Esophagus muscularis mucosa (tissue), 4 donors: ENCODE data around the gene MYBPC2. TPM values are rescaled to one million over a fixed set of nuclear protein-coding genes. Genes with fewer than 3 reads are reported as not detected.
A peak's percentile ranks its signal among the peaks of the same experiment; 100 is the strongest.

Experiments used
- DNase-seq: peaks from one replicate; pipeline ENCODE4 v3.0.0-alpha.2; 2017; ENCODE audit errors: extremely low spot score
- H3K27ac ChIP-seq, 4 donors: fragments of 200-600 bp; sonication (generic); replicated peaks in 1 of 4; 1 replicate in 3 of 4; 2 replicates in 1 of 4; pipeline ENCODE4 v1.5.1; 2016 to 2019; ENCODE audit warnings: mild to moderate bottlenecking in 1 of 4
- H3K27me3 ChIP-seq, 4 donors: fragments of 200-600 bp; sonication (generic); one replicate each; pipeline versions ENCODE4 v1.5.1 to v1.6.0; 2016 to 2019
- H3K36me3 ChIP-seq, 4 donors: fragments of 200-600 bp; sonication (generic); one replicate each; pipeline ENCODE4 v1.5.1; 2016 to 2019
- H3K4me1 ChIP-seq, 4 donors: fragments of 200-600 bp; sonication (generic); one replicate each; pipeline ENCODE4 v1.5.1; 2016 to 2019
- H3K4me3 ChIP-seq, 4 donors: fragments of 200-600 bp; sonication (generic); 1 replicate in 2 of 4; 2 replicates in 2 of 4; pipeline ENCODE4 v1.5.1; 2016 to 2019; ENCODE audit warnings: mild to moderate bottlenecking in 4 of 4, moderate library complexity in 1 of 4
- H3K9me3 ChIP-seq, 4 donors: fragments of 200-600 bp; sonication (generic); 1 replicate in 3 of 4; 2 replicates in 1 of 4; pipeline ENCODE4 v1.5.1; 2016 to 2019
- CTCF ChIP-seq, 3 experiments: fragments of 200-600 bp in 2 of 3; fragments of 450-650 bp in 1 of 3; sonication (generic) in 2 of 3; IDR thresholded peaks; one replicate each; pipeline ENCODE4 v1.5.1; 2017 to 2019; ENCODE audit warnings: antibody characterized with exemption in 3 of 3, mild to moderate bottlenecking in 2 of 3, moderate library complexity in 1 of 3
- EP300 ChIP-seq: sonication (generic); formaldehyde crosslinking; IDR thresholded peaks from one replicate; pipeline ENCODE4 v1.6.1; 2017; ENCODE audit warnings: antibody characterized with exemption
- POLR2A ChIP-seq: fragments of 450-650 bp; IDR thresholded peaks from one replicate; pipeline ENCODE4 v1.6.1; 2017; ENCODE audit warnings: antibody characterized with exemption, moderate library complexity, mild to moderate bottlenecking, low read depth
- POLR2AphosphoS5 ChIP-seq, 2 donors: sonication (generic); formaldehyde crosslinking; IDR thresholded peaks; one replicate each; pipeline ENCODE4 v1.6.1; 2017; ENCODE audit warnings: antibody characterized with exemption in 2 of 2
- WGBS: methylation state at CpG from one replicate; pipeline ENCODE4 v1.1.5; 2018; 5-methylcytosine and 5-hydroxymethylcytosine counted together
- intact Hi-C: fragments of 100-400 bp; cut with DNase I; formaldehyde crosslinking; loops from one replicate; pipeline ENCODE4 v1.15.1; 2023
- total RNA-seq, 4 donors: library from RNA; depleted of rRNA; stranded (reverse); fragments of >200 nt; gene quantifications; one replicate each; pipeline versions ENCODE4 v1.1.0 to v1.2.1, GENCODE V29; 2016

Gene MYBPC2
- total RNA-seq, 4 donors from 2014 or later = not detected

DNA sequence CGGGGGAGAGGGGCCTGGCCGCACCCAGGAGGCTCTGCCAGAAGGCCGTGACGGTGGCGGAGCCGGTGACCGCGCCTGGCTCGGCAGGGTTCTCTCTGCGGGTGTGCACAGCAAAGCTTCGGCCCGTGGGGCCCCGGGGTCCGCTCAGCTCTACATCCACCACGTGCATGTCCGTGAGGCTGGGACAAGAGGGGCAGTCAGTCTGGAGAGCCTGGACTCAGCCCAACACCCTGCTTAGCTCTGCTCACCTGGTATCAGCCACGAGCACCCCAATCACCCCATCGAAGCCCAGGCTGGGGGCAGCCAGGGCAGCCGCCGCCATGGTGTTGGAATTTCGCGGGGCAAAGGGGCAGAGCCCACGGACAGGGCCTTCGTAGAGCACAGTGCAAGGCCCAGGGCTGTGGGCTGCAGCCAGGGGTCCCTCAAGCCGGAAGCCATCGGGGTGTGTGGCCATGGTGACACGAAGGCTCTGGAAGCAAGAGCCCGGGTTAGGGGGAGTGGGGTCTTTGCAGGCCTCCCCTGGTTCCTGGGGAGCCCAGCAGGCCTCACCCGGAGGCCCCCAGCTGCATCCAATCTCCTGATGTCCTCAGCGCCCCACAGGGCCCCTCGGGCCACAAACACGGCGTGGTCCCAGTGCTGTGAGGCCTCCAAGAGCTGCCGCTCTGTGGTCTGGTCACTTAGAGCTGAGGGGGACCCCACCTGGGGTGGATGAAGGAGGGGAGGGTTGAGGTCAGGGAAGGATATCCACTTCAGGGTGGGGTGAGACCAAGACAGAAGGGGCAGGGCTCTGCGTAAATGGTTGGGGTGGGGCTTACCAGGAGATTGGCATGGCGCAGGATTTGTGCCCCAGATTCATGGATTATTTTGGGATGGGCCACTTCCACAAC lies 79.7 kb downstream of the MYBPC2 start:
- Histone ChIP-seq H3K36me3 (peaks cover 0 to 6% (median 0%) of the 10 kb centered on the region in 4 donors), H3K4me1 (peaks cover 17 to 25% (median 22%) of the 10 kb centered on the region in 4 donors), H3K4me3 (peak overlapping the region in 2 of 4 donors; percentile 65 to 79), H3K27ac (peak overlapping the region in 2 of 4 donors; percentile 75 to 81), H3K27me3 (peaks cover 0 to 29% (median 0%) of the 10 kb centered on the region in 4 donors), H3K9me3 (no peaks in the 10 kb centered on the region)
- intact Hi-C loops = no loop called here
- TF ChIP-seq POLR2AphosphoS5 (IDR thresholded peaks at IDR 0.05) = no peak
- TF ChIP-seq EP300 = no peak
- TF ChIP-seq POLR2A = no peak
- TF ChIP-seq CTCF (IDR thresholded peaks at IDR 0.05) = no peak
- DNase-seq = peak; percentile 86
- WGBS = 89% methylated on average over 25 of the region's 36 CpGs

- H3K27ac ChIP-seq = no peak overlapping the region
- no peaks in the 10 kb centered on the region for H3K9me3 ChIP-seq
- peaks cover 0 to 12% (median 0%) of the 10 kb centered on the region in 4 donors for H3K36me3 ChIP-seq
- no peak for TF ChIP-seq POLR2AphosphoS5 (IDR thresholded peaks at IDR 0.05)
- no peak for TF ChIP-seq POLR2A
- TF ChIP-seq CTCF (IDR thresholded peaks at IDR 0.05) = no peak
- TF ChIP-seq EP300 = no peak
- peaks cover 17 to 25% (median 22%) of the 10 kb centered on the region in 4 donors for H3K4me1 ChIP-seq
- WGBS = 58% methylated on average over 9 of the region's 12 CpGs
- H3K4me3 ChIP-seq = no peak overlapping the region
- H3K27me3 ChIP-seq = peaks cover 0 to 31% (median 0%) of the 10 kb centered on the region in 4 donors
- DNase-seq = peak; percentile 79
- intact Hi-C loops = no loop called here
Measured at GRCh38 chr19:50512999-50513745, 80.5 kb downstream of the MYBPC2 start.

- no peaks in the 10 kb centered on the region for H3K9me3 ChIP-seq
- intact Hi-C loops = no loop called here
- H3K36me3 ChIP-seq = peaks cover 0 to 13% (median 0%) of the 10 kb centered on the region in 4 donors
- peaks cover 17 to 25% (median 22%) of the 10 kb centered on the region in 4 donors for H3K4me1 ChIP-seq
- H3K27ac ChIP-seq = no peak within 1 kb of the TSS
- no peak for DNase-seq
- peaks cover 0 to 33% (median 0%) of the 10 kb centered on the region in 4 donors for H3K27me3 ChIP-seq
- H3K4me3 ChIP-seq = no peak within 1 kb of the TSS
- TF ChIP-seq CTCF (IDR thresholded peaks at IDR 0.05) = no peak
- no peak for TF ChIP-seq POLR2A
- TF ChIP-seq EP300 = no peak
- TF ChIP-seq POLR2AphosphoS5 (IDR thresholded peaks at IDR 0.05) = no peak
- 38% methylated on average over 19 of the region's 22 CpGs for WGBS
Measured at GRCh38 chr19:50513746-50514345, 81.2 kb downstream of the MYBPC2 start, which contains the start of gene ASPDH. Gene ASPDH (minus strand): TSS chr19:50513913. CDS start chr19:50513823, 90 bp downstream.

DNA sequence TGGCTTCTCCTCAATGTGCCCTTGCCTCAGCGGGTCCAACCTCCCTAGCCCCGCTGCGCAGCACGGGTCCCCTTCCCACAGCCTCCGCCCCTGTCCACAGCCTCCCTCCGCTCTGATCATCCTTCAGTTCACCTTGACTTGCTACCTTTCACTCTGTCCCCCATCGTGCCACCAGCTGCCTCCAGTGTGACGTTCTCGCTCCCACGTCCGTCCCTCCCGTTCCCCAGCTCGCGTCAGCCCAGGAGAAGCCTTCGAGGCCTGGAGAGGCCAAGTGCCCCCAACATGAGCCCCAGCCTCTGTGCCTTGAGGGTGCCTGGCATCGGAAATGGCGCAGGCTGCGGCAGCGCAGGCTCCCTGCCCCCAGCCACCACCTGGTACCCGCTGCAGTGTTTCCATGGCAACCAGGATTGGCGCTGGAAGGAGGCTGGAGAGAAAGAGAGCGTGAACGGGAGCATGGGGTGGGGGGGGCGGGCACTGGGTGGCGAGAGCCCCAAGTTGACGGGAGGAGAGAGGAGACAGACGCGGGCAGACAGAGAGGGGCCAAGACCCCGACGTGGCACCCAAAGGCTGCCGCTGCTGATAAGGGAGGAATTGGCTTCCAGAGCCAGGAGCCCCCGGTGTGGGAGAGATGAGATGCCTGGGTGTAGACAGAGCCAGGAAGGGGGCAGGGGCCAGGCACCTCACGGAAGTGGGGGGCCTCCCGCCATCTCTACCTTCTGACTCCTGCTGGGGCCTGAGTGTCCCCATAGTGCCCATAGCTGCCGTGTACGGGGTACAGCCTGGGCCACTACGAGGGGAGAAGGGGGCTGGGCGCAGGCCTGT lies 81.9 kb downstream of the MYBPC2 start:
- no peak overlapping the region for H3K4me3 ChIP-seq
- TF ChIP-seq POLR2AphosphoS5 (IDR thresholded peaks at IDR 0.05) (no peak), POLR2A (no peak), EP300 (no peak)
- peaks cover 0 to 12% (median 0%) of the 10 kb centered on the region in 4 donors for H3K36me3 ChIP-seq
- H3K27ac ChIP-seq = no peak overlapping the region
- intact Hi-C loops = no loop called here
- H3K9me3 ChIP-seq = no peaks in the 10 kb centered on the region
- H3K4me1 ChIP-seq = peaks cover 15 to 25% (median 20%) of the 10 kb centered on the region in 4 donors
- WGBS = 49% methylated on average over 30 of the region's 38 CpGs
- peaks cover 0 to 37% (median 0%) of the 10 kb centered on the region in 4 donors for H3K27me3 ChIP-seq
- no peak for DNase-seq
